Endothelial cell of umbilical vein (primary cell): ENCODE data around the gene SMARCD1. TPM values are rescaled to one million over a fixed set of nuclear protein-coding genes. Genes with fewer than 3 reads are reported as not detected.

Experiments
- BruUV-seq: library from RNA; stranded (reverse); fragments of 400-500 nt; replicated peaks from 2 replicates; lab custom pipeline; 2021; lab: Mats Ljungman, UMichigan
- CTCF ChIA-PET: fragments of 300-600, 350-600 bp; sonication (Branson Sonifier 250); formaldehyde crosslinking; loops from one replicate; lab custom pipeline; 2021; ENCODE audit warnings: antibody characterized with exemption, inconsistent platforms; lab: Charles Lee
- POLR2A ChIA-PET: fragments of 300-600, 350-600 bp; sonication (Branson Sonifier 250); formaldehyde crosslinking; loops from one replicate; lab custom pipeline; 2021; ENCODE audit warnings: antibody characterized with exemption, inconsistent platforms; lab: Charles Lee
- DNase-seq: peaks from one replicate; pipeline ENCODE4 v3.0.0-alpha.2; 2011; ENCODE audit warnings: low read depth, low spot score
- FAIRE-seq: peaks from 2 replicates; lab custom pipeline; 2011; peaks lifted over from hg19 to GRCh38; lab: Jason Lieb, UNC
- H2AFZ ChIP-seq: 2 replicates; pipeline ENCODE4 v1.6.0; 2012; ENCODE audit warnings: low read depth, low read length, control low read depth, inconsistent platforms
- H3K27ac ChIP-seq: 2 replicates; pipeline ENCODE4 v1.5.1; 2011; ENCODE audit warnings: low read depth, mild to moderate bottlenecking, control low read depth, low read length, moderate library complexity; ENCODE audit not compliant: insufficient read depth
- H3K27me3 ChIP-seq, 2 experiments: 2 replicates each; pipeline versions ENCODE4 v1.6.0 to v1.6.1; 2011; ENCODE audit warnings: low read length in 2 of 2, mixed read lengths in 1 of 2; ENCODE audit not compliant: control insufficient read depth in 2 of 2, insufficient read depth in 2 of 2
- H3K36me3 ChIP-seq, 2 experiments: 2 replicates in 1 of 2; 3 replicates in 1 of 2; pipeline ENCODE4 v1.5.1; 2011; ENCODE audit warnings: low read length in 2 of 2, mild to moderate bottlenecking in 1 of 2, moderate library complexity in 1 of 2; ENCODE audit not compliant: control insufficient read depth in 2 of 2, insufficient read depth in 2 of 2; ENCODE audit errors: extremely low read depth in 1 of 2
- H3K4me1 ChIP-seq: 3 replicates; pipeline ENCODE4 v1.5.1; 2011; ENCODE audit warnings: mild to moderate bottlenecking, low read length; ENCODE audit not compliant: control insufficient read depth, insufficient read depth; ENCODE audit errors: extremely low read depth
- H3K4me2 ChIP-seq: 2 replicates; pipeline ENCODE4 v1.6.1; 2011; ENCODE audit warnings: low read length, control low read depth, mixed read lengths; ENCODE audit not compliant: insufficient read depth
- H3K4me3 ChIP-seq, 3 experiments: fragments of 200-600 bp in 1 of 3; sonication (generic), shearing (Covaris generic) in 1 of 3; replicated peaks in 1 of 3; 2 replicates each; pipeline ENCODE4 v1.5.1; 2011 to 2016; ENCODE audit warnings: control low read depth in 3 of 3, low read length in 3 of 3, mild to moderate bottlenecking in 2 of 3, inconsistent platforms in 1 of 3, low read depth in 1 of 3, moderate library complexity in 1 of 3; ENCODE audit not compliant: insufficient read depth in 1 of 3
- H3K79me2 ChIP-seq: 2 replicates; pipeline ENCODE4 v1.6.0; 2012; ENCODE audit warnings: low read length, inconsistent platforms; ENCODE audit not compliant: control insufficient read depth, insufficient read depth
- H3K9ac ChIP-seq: replicated peaks from 2 replicates; pipeline ENCODE3; 2011; ENCODE audit warnings: low read length, control low read depth; ENCODE audit not compliant: insufficient read depth; ENCODE audit errors: extremely low read depth
- H3K9me1 ChIP-seq: replicated peaks from 3 replicates; pipeline ENCODE4 v1.6.0; 2011; ENCODE audit warnings: mild to moderate bottlenecking, low read length; ENCODE audit not compliant: control insufficient read depth, insufficient read depth; ENCODE audit errors: extremely low read depth
- H3K9me3 ChIP-seq: replicated peaks from 2 replicates; pipeline ENCODE4 v1.5.1; 2012; ENCODE audit warnings: low read length, inconsistent platforms; ENCODE audit not compliant: control insufficient read depth, insufficient read depth
- H4K20me1 ChIP-seq: replicated peaks from 2 replicates; pipeline ENCODE3; 2011; ENCODE audit warnings: mild to moderate bottlenecking, low read length; ENCODE audit not compliant: control insufficient read depth, insufficient read depth; ENCODE audit errors: extremely low read depth
- EZH2 ChIP-seq: IDR thresholded peaks from 2 replicates; pipeline ENCODE4 v1.6.1; 2012; ENCODE audit warnings: borderline replicate concordance, low read depth, mild to moderate bottlenecking, moderate library complexity, low read length, inconsistent platforms; ENCODE audit not compliant: severe bottlenecking
- FOS ChIP-seq: IDR thresholded peaks from 2 replicates; pipeline ENCODE4 v1.6.1; 2011; ENCODE audit warnings: mild to moderate bottlenecking, low read length, moderate library complexity, borderline replicate concordance; ENCODE audit not compliant: insufficient read depth
- GATA2 ChIP-seq: IDR thresholded peaks from 2 replicates; pipeline ENCODE4 v1.7.0; 2011; ENCODE audit warnings: low read depth, mild to moderate bottlenecking, moderate library complexity, mixed read lengths, low read length; ENCODE audit not compliant: insufficient read length, insufficient read depth
- JUN ChIP-seq: IDR thresholded peaks from 2 replicates; pipeline ENCODE4 v1.6.1; 2011; ENCODE audit warnings: borderline replicate concordance, low read depth; ENCODE audit not compliant: insufficient read length, insufficient read depth
- MYC ChIP-seq: IDR thresholded peaks from one replicate; pipeline ENCODE4 v1.6.1; 2011; ENCODE audit warnings: mild to moderate bottlenecking, low read depth, low read length
- POLR2A ChIP-seq: IDR thresholded peaks from 2 replicates; pipeline ENCODE4 v1.6.1; 2012; ENCODE audit warnings: low read depth, mild to moderate bottlenecking, control low read depth, low read length
- POLR2AphosphoS5 ChIP-seq: IDR thresholded peaks from 2 replicates; pipeline ENCODE4 v1.6.1; 2012; ENCODE audit warnings: low read depth, mild to moderate bottlenecking, control low read depth, low read length, moderate library complexity; ENCODE audit not compliant: insufficient read depth
- dilution Hi-C: fragments of 300-500 bp; cut with MboI; formaldehyde crosslinking; loops from one replicate; pipeline ENCODE4 v1.15.0; 2019; ENCODE audit warnings: low sequenced_read_pairs; ENCODE audit not compliant: extremely low pct_ligation_motif_present
- intact Hi-C: fragments of 100-400 bp; cut with micrococcal nuclease; formaldehyde crosslinking; loops from one replicate; pipeline ENCODE4 v1.10.0; 2022
- polyA plus RNA-seq, 4 experiments: library from polyadenylated mRNA; depleted of rRNA in 3 of 4; stranded (reverse) in 3 of 4; unstranded in 1 of 4; fragments of >200 nt; gene quantifications; 2 replicates each; pipeline versions ENCODE4 v1.2.1 to v1.2.3, GENCODE V29; 2011 to 2012; ENCODE audit warnings: missing spikeins in 1 of 4
- total RNA-seq: library from RNA; stranded (reverse); gene quantifications from 2 replicates; pipeline ENCODE4 v1.2.3, GENCODE V29; 2021
- TF ChIP-seq, protein P1 (sequence below): IDR thresholded peaks from 2 replicates; pipeline ENCODE4 v1.6.1; 2011; ENCODE audit not compliant: insufficient read depth, insufficient read length
- TF ChIP-seq, protein P2 (sequence below), 2 donors: IDR thresholded peaks; 1 replicate in 1 of 2; 2 replicates in 1 of 2; pipeline ENCODE4 v1.5.1; 2011; ENCODE audit warnings: low read length in 2 of 2, mild to moderate bottlenecking in 2 of 2, moderate library complexity in 2 of 2, control low read depth in 1 of 2, inconsistent platforms in 1 of 2, low read depth in 1 of 2; ENCODE audit not compliant: insufficient read depth in 1 of 2; ENCODE audit errors: extremely low read depth in 1 of 2

The SMARCD1 gene
- total and polyA plus RNA-seq, 2 donors (not counting 3 experiments of a cell fraction or from before 2014, with no cell fraction given): 86.6 to 94.2 TPM

DNA sequence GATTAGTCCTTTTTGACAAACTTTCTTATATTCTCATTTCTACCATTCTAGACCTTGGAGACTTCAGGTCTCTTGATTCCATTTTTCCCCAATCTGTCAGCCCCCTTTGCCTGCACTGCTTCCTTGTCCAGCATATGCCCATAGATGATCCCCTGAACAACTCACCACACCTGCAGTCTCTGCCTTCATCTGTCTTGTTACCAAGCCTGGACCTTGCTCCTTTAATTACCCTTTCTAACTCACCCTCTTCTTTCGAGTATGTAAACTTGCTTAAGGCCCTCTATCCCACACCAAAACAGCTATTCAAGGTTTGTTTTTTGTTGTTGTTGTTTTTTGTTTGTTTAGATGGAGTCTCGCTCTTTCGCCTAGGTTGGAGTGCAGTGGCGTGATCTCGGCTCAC is 36.5 kb downstream of the SMARCD1 start:
- Histone ChIP-seq H4K20me1 (no peaks in the 10 kb centered on the region), H3K9ac (no peak overlapping the region), H3K4me1 (peaks cover 5% of the 10 kb centered on the region), H3K4me3 (no peak overlapping the region), H2AFZ (no peak overlapping the region), H3K27me3 (no peaks in the 10 kb centered on the region), H3K9me1 (no peaks in the 10 kb centered on the region), H3K79me2 (no peaks in the 10 kb centered on the region), H3K36me3 (peaks cover 0 to 7% of the 10 kb centered on the region in 2 experiments), H3K4me2 (no peak overlapping the region), H3K9me3 (no peaks in the 10 kb centered on the region), H3K27ac (no peak overlapping the region)
- no peak for DNase-seq
- TF ChIP-seq POLR2AphosphoS5: no peak
- BruUV-seq: no TSS peak
- ChIA-PET CTCF (interaction anchor here (1.1 to 1.9 kb wide), 2 partner anchors 10 to 82 kb away, joined by 3 to 14 read pairs; partner anchors contain the start of gene COX14), POLR2A (interaction anchor here (1.8 kb wide), 1 partner anchor 9 kb away, joined by 7 read pairs; the partner anchor contains the start of gene COX14)
- intact Hi-C loops: no loop called here
- FAIRE-seq: no peak
- dilution Hi-C loops: no loop called here

DNA sequence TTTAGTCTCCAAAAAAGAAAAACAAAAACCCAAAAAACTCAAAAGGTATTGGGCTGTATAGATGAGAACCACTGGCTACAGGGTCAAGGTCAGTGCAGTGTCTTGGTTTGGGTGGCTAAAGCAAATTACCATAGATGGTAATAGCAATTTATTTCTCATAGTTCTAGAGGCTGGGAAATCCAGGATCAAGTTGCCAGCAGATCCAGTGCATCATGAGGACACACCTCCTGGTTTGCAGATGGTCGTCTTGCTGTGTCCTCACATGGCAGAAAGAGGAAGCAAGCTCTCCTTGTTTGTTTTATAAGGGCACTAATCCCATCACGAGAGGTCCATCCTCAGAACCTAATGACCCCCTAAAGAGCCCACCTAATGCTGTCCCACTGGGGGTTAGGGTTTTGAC is 38.1 kb downstream of the SMARCD1 start:
- Histone ChIP-seq H3K9me1 (no peaks in the 10 kb centered on the region), H3K4me3 (no peak overlapping the region), H3K4me2 (no peak overlapping the region), H2AFZ (no peak overlapping the region), H3K27ac (no peak overlapping the region), H3K36me3 (peaks cover 0 to 12% of the 10 kb centered on the region in 2 experiments), H3K9me3 (no peaks in the 10 kb centered on the region), H3K9ac (no peak overlapping the region), H3K4me1 (peaks cover 5% of the 10 kb centered on the region), H3K27me3 (no peaks in the 10 kb centered on the region), H3K79me2 (no peaks in the 10 kb centered on the region), H4K20me1 (no peaks in the 10 kb centered on the region)
- intact Hi-C loops: no loop called here
- TF ChIP-seq, protein P1, sequence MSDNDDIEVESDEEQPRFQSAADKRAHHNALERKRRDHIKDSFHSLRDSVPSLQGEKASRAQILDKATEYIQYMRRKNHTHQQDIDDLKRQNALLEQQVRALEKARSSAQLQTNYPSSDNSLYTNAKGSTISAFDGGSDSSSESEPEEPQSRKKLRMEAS: no peak
- TF ChIP-seq EZH2 (no peak), FOS (no peak), POLR2A (no peak), POLR2AphosphoS5 (no peak), MYC (no peak), JUN (no peak), GATA2 (no peak)
- TF ChIP-seq, protein P2, sequence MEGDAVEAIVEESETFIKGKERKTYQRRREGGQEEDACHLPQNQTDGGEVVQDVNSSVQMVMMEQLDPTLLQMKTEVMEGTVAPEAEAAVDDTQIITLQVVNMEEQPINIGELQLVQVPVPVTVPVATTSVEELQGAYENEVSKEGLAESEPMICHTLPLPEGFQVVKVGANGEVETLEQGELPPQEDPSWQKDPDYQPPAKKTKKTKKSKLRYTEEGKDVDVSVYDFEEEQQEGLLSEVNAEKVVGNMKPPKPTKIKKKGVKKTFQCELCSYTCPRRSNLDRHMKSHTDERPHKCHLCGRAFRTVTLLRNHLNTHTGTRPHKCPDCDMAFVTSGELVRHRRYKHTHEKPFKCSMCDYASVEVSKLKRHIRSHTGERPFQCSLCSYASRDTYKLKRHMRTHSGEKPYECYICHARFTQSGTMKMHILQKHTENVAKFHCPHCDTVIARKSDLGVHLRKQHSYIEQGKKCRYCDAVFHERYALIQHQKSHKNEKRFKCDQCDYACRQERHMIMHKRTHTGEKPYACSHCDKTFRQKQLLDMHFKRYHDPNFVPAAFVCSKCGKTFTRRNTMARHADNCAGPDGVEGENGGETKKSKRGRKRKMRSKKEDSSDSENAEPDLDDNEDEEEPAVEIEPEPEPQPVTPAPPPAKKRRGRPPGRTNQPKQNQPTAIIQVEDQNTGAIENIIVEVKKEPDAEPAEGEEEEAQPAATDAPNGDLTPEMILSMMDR (IDR thresholded peaks at IDR 0.05; ENCODE audit: extremely low read depth in 1 of 2, insufficient read depth in 1 of 2, low read depth in 1 of 2, low read length in 2 of 2): no peak
- POLR2A ChIA-PET: no interaction called here
- CTCF ChIA-PET: interaction anchor here (2.0 kb wide), 1 partner anchor 53 kb away, joined by 5 read pairs; no protein-coding TSS in a partner anchor
- dilution Hi-C loops: no loop called here
- FAIRE-seq: no peak
- no peak for DNase-seq
- no TSS peak for BruUV-seq
